ENCODE results near the gene KAT8.
"Not testable (repeated sequence)": the region's sequence is repeated elsewhere in the genome, so short reads cannot be mapped to it uniquely, and the experiment has no call there.

Gene KAT8

DNA sequence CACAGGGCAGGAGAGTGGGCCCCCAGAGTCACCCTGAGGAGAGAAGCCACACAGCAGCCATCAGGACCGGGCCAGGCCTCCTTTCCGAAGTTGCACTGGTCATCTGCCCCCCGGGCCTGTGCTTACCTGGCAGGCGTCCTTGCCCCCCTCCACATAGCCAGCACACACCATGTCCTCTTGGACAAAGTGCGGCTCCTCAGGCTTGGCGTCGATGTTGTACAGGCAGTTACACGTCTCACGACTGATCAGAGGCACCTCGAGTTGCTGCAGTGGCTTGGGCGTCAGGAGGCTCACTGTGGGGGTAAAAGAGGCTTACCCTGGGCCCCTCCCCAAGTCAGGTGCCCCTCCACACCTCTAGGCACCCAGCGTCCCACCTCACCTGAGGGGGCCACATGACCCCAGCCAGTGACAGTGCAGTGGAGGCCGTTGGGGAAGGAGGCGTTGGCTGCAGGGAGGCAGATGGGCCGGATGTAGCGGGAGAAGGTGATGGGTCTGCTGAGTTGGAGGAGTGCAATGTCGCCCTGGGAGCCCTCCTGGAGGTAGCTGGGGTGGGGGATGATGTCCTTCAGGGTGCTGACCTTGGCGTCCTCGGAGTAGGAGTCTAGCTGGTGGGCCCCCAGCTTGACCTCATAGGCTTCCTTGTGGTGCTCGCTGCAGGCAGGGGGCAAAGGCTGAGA, 15.0 kb downstream of the KAT8 start:
- no peak for DNase-seq (ENCODE audit: low spot score)

DNA sequence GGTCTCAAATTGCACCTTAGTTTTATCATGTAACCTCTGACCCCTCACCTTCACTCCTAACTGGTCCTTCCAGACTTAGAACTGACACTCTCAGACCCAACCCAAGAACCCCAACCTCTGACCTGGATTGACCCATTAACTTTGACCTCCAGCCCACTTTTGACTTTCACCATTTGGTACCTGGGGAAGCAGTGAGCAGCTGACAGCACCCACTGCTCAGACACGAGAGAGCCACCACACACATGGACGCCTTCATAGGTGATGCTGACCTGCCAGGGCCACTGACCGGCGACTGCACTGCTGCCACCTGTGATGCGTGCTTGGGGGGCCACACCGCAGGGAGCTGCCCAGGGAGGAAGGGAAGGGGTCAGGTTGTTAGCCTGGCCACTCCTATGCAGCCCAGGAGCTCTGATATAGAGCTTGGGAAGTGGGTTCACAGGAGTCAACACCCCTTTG, 15.6 kb downstream of the KAT8 start:
- DNase-seq (ENCODE audit: low spot score): no peak

DNA sequence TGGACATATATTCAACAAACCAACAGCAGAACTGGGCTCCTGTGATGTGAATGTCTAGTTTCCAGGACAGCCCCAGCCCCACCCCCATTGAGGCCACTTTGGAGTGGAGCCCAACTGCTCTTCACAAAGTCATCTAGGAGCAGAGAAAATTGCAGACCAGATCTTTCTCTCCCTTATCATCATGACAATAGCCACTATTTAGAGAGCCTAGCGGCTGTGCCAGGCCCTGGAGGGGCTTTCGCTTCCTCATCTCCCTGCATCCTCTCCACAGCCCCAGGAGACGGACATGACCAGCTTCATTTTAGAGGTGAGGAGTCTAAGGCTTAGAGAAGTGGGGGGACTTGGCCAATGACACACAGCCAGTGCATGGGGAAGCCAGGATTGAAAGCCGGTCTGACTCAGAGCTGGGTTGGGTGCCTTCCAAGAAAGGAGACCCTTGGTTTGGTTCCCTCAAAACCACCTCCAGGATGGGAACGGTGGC, 16.7 kb downstream of the KAT8 start:
- no peak for DNase-seq (ENCODE audit: low spot score)

DNA sequence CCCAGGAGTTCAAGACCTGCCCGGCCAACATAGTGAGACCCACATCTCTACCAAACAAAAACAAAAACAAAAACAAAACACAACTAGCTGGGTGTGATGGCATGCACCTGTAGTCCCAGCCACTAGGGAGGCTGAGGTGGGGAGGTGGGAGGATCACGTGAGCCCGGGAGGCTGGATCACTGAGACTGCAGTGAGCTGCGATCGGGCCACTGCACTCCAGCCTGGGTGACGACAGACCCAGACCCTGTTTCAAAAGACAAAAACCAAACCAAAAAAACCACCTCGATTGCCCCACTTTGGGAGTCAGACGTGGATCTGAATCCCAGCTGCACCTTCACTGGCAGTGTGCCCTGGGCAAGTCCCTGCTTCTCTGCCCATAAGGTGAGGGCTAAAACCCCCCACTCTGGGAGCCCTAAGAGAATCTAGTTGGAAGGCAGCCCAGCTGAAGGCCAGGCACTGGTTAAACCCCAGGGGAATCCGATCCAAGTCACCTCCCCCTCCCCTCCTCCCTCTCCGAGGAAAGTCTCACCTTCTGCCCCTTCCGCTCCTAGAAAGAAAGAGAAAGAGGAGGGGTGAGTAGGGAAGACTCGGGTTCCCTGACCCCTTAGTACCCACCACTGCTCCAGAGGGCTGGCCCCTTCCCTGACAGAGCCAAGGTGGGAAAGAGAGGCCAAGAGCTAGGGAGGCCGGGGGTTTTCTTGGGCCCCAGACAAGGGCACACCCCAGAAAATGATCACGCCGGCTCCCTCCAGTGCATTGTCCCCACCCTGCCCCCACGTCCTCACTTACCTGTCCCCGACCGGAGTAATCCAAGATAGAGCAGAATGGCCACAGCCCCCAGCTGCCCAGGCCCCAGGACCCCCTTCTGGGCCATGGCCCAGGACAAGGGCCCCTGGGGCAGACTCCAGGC, 17.4 kb downstream of the KAT8 start:
- DNase-seq (ENCODE audit: low spot score): no peak

DNA sequence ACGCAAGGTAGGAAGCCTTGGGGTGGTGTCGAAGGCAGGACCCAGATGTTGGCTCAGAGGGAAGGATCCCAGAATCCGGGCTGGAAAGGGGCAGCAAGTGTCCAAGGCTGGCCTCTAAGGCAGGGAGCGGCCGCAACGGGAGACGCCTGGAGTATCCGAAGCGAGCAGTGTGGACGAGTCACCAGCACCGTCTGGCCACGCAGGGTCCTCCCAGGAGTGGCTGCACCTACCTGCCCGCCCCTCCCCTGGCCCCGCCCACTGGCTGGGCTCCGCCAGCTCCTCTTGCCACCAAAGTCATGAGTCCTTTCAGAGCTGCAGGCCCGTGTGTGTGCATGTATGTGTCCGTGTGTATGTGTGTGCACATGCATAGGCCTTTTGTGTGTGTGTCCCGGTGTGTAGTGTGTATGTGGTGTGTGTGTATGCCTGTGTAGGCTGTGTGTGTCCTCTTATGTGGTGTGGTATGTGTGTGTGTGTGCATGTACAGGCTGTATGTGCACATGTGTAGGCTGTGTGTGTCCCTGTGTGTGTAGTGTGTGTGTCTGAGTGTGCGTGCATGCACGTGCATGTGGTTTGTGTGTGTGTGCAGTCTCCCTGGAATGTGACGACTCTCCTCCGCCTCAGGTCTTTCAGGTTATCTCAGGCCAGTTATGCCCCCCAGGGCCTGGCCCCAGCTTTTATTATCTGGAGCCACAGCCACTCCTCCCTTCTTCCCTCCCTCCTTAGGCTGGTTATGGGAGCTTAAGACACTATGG, 18.2 kb downstream of the KAT8 start, which contains the start of gene PRSS8:
PRSS8 (minus strand) TSS at position 193 of the 752 bp plus-strand sequence. CDS start 229 bp downstream, outside the sequence.
- DNase-seq (ENCODE audit: low spot score): no peak

GRCh38 chr16:31136287-31136662, 18.8 kb downstream of the KAT8 start:
- DNase-seq (ENCODE audit: low spot score): no peak

DNA sequence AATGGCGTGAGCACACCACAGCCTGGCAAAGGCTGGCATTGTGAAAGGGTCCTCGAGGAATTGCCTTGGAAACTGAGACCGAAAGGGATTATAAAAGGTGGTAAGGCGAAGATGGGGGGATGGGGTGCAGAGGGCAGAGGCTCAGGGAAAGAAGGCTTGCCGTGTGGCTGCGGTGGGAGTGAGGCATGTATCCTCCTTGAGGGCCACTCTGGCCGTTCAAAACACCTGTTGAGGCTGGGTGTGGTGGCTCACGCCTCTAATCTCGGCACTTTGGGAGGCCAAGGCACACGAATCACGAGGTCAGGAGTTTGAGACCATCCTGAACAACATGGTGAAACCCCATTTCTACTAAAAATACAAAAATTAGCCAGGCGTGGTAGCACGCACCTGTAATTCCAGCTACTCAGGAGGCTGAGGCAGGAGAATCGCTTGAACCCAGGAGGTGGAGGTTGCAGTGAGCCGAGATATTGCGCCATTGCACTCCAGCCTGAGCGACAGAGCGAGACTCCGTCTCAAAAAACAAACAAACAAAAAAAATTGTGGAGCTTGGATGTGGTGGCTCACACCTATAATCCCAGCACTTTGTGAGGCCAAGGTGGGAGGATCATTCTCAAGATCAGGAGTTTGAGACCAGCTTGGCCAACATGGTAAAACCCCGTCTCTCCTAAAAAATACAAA, 19.5 kb downstream of the KAT8 start:
- DNase-seq (ENCODE audit: low spot score): not testable (repeated sequence)

DNA sequence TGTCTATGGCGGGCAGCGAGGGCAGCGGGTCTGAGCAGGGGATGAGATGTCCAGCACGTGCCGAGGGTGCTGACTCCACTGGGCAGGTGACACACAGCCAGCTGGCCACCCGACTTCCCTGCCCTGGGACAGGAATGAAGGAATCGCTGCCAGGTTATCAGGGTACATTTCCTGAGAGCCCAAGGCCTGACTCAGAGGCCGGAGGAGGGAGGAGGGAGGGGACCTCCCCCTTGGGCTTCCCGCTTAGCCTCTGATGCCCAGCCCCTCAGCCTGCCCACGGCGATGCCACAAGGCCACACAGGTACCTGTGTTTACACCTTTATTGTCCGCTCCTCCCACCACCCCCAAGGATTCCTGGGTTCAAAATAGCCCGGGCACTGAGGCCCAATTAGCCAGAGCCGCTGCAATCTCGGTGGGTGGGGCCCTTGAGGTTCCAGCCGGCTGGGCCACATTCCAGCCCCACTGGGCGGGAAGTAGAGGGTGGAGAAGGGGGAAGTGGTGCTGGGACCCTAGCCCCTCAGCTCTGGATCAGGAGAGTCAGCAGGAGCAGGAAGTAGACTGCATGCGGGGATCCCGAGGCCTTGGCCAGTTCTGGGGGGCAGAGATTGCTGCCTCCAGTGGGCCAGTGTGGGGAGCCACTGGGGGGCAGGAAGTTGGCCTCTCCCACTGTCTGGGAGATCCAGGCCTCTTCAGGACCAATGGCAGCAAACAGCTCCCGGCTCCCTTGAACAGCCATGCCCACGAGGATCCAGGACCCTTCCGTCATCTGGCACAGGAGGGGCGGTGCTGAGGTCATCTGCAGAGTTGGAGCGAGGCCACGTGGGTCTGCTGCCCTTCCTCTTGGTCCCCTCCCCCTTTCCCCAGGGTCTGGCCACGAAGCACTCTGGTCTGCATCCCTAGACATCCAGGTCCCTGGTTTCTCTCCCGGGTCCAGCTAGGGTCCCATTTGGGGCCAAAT, 21.4 kb downstream of the KAT8 start:
- no peak for DNase-seq (ENCODE audit: low spot score)

- not testable (repeated sequence) for DNase-seq (ENCODE audit: low spot score)
These were observed 23.6 kb downstream of the KAT8 start for GRCh38 chr16:31141071-31141469.

DNA sequence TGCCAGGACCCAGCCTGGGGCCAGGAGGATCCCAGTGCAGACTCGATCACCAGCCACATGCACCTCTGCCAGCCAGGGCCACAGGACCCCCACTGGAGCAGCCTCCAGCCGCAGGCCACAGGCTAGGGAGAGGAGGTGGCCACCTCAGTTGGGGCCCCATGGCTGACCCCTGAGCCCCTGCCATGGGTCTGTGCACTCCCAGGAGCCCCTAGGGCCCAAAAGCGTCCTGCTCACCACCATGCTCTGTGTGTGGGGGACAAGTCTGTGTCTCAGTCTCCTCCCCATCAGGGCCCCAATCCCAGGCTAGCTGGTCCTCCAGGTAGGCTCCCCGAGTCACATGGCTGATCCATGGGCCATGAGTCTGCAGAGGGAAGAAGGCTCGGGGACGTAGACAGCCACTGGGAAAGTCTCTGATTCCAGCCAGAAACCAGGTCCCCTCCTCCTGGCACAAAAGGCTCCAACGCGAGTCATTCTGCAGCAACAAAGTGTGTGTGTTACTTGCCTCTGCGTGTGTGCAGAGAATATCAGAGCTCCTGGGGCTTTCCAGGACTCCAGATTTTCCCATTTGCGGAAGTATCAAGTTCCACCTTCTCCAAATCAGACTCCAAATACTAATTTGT, 24.1 kb downstream of the KAT8 start:
- no peak for DNase-seq (ENCODE audit: low spot score)

DNA sequence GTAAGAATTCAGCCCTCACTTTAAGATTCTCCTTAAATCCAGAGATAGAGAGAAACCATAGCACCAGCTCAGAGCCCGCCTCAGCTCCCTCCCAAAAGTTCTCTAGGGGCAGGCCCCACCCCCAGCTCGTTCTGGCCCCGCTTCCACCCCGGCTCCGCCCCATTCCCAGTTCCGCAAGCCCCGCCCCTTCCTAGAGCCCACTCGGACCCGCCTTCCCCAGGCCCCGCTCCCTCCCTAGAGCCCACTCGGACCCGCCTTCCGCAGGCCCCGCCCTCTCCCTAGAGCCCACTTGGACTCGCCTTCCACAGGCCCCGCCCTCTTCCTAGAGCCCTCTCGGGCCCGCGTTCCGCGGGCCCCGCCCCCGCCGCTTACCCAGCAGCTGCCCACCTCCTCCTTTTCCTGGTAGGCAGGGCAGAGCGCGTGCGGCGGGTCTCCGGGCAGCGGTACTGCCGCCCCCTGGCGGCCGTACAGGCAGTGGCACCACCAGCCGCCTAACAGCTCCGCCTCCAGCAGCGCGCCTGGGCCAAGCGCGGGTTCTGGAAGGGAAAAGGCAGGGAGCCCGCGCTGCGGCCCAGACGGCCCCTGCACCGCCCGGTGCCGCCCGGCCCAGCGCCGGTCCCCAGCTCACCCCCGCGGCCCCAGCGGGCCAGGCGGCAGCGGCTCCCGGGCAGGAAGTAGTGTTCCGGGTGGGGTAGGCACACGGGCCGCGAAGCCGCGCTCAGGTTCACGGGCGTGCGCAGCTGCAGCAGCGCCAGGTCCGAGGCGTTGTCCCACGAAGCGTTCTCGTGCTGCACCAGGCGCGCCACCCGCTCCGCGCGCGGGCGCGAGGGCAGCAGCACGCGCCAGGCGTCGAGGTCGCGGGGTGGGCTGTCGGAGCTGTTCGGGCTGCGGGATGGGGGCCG, 24.9 kb downstream of the KAT8 start:
- peak; percentile 100 for DNase-seq (ENCODE audit: low spot score)

- DNase-seq (ENCODE audit: low spot score): no peak
These were observed 25.7 kb downstream of the KAT8 start for GRCh38 chr16:31143011-31143693.

DNA sequence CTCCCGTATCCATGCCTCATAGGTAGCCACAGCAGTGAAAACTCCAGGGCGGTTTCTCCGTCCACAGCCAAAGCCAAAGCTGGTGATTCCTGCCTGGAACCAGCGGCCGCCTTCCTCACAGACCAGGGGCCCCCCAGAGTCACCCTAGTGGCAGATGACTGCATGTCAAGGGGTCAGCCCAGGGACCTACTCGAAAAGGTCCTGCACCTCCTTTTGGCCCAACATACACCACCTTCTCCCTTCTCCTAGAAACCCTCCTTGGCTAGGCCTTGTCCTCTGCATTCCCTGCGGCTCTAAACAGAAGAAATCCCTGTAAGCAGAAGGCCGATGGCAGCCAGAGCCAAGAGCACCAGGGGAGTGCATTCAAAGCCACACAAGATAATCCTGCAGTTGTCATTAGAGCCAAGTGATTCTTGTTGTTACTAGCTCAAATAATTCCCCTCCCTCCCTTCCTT, 26.3 kb downstream of the KAT8 start:
- no peak for DNase-seq (ENCODE audit: low spot score)

GRCh38 chr16:31144418-31144817, 27.0 kb downstream of the KAT8 start:
- DNase-seq (ENCODE audit: low spot score): not testable (repeated sequence)

DNA sequence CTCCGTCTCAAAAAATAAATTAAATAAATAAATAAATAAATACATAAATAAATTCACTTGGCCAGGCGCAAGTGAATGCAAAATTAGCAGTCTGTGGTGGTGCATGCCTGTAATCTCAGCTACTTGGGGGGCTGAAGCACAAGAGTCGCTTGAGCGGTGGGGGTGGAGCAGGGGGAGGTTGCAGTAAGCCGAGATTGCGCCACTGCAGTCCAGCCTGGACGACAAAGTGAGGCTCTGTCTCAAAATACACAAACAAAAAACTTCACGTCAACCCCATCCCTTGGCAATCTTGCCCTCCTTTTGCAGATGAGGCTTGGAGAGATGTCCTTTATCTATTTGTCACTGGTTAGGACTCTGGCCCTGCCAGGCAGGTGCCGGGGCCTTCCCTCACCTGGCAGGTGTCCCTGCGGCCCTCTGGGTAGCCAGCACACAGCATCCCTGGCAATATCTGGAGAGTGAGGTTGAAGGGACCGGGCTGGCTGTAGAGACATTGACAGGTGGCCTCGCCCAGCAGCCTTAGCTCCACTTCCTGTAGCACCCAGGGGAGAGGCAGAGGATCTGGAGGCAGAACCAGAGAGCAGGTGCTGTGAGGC, 28.0 kb downstream of the KAT8 start:
- DNase-seq (ENCODE audit: low spot score): no peak

DNA sequence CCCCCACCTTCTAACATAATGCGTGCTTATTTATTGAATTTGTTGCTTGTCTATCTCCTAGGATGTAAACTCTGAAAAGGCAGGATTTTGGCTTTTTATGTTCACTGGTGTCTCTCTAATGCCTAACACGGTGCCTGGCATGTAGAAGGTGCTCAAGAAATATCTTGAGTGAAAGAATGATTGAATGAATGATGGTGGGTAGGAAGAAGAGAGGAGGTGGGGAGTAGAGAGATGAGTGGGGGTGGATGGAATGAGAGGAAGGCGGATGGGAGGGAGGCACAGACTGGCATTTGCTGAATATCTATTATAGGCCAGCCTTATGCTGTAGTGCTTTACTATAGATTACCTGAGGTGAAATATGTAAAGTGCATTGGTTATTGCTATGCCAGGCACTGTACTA, 30.1 kb downstream of the KAT8 start:
- no peak for DNase-seq (ENCODE audit: low spot score)

- no peak for DNase-seq (ENCODE audit: low spot score)
These were observed 30.8 kb downstream of the KAT8 start for GRCh38 chr16:31148281-31148728.

DNA sequence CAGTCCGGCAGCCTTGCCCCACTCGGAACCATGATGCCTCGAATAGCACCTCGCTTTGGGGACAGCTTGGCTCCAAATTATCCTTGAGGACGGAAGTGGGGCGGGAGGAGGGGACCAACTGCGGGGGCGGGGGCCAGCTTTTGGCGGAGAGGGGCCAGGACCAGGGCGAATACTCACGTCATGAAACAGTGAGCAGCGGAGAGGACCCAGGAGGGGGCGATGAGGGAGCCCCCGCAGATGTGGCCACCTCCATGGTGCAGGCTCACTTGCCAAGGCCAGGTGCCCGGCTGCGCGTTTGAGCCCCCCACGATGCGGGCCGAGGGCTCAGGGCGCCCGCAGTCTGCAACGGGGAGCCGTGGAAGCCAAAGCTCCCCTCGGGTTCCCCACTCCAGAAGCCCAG, 31.4 kb downstream of the KAT8 start:
- no peak for DNase-seq (ENCODE audit: low spot score)
